Measurements from ENCODE around the gene CLTCL1. TPM values are rescaled to one million over a fixed set of nuclear protein-coding genes. Genes with fewer than 3 reads are reported as not detected.

CLTCL1 gene
- total and polyA plus RNA-seq, 9 of the 15 experiments (the other 6 are each of a cell fraction or from before 2014, with no cell fraction given), result 1.1 to 11.7 (median 5.0) TPM

- TF ChIP-seq ELK1 (CRISPR knock-in tag; IDR thresholded peaks at IDR 0.05) (peak; percentile 43; the same call in 1 of the 2 replicates), WHSC1 (IDR thresholded peaks at IDR 0.05; ENCODE audit: low read length) (no peak), ZMIZ1 (IDR thresholded peaks at IDR 0.05; ENCODE audit: low read depth in 2 of 2, low read length in 2 of 2) (no peak), POLR2AphosphoS5 (IDR thresholded peaks at IDR 0.05; ENCODE audit: control insufficient read depth, insufficient read depth, low read depth, low read length) (no peak), PTTG1 (tag; IDR thresholded peaks at IDR 0.05; ENCODE audit: low read depth) (no peak), BACH1 (tag; IDR thresholded peaks at IDR 0.05) (no peak), ZNF217 (CRISPR knock-in tag; IDR thresholded peaks at IDR 0.05) (no peak), ZNF316 (IDR thresholded peaks at IDR 0.05) (peak; percentile 11; the same call in 1 of the 2 replicates), NFRKB (IDR thresholded peaks at IDR 0.05; ENCODE audit: low read depth) (no peak), BCLAF1 (IDR thresholded peaks at IDR 0.05; ENCODE audit: borderline replicate concordance in 1 of 2, control insufficient read depth in 1 of 2, low read depth in 2 of 2, low read length in 1 of 2) (no peak), PRPF4 (IDR thresholded peaks at IDR 0.05; ENCODE audit: insufficient read depth, low read depth, low read length, poor library complexity, severe bottlenecking) (no peak), ZNF668 (CRISPR knock-in tag; IDR thresholded peaks at IDR 0.05) (no peak), ZNF398 (CRISPR knock-in tag; IDR thresholded peaks at IDR 0.05) (no peak), ZNF764 (CRISPR knock-in tag; IDR thresholded peaks at IDR 0.05; ENCODE audit: low read depth) (no peak), PKNOX1 (IDR thresholded peaks at IDR 0.05) (no peak), STAG1 (CRISPR knock-in tag; IDR thresholded peaks at IDR 0.05; ENCODE audit: borderline replicate concordance) (0 out of 2 replicates have a peak, but pooled peaks have one; percentile 26)
These were observed 96.6 kb downstream of the CLTCL1 start (continued) for GRCh38 chr22:19194766-19195536.
